IMR-90 (cell line): ENCODE data around the gene RPN2. TPM values are rescaled to one million over a fixed set of nuclear protein-coding genes. Genes with fewer than 3 reads are reported as not detected.

Source experiments
- ATAC-seq: fragments of 200-7000 bp; cut with Tn5 transposase; 2 replicates; pipeline ENCODE4 v1.9.1; 2020; ENCODE audit warnings: low read depth, mild to moderate bottlenecking, moderate library complexity
- BruUV-seq: library from RNA; stranded (reverse); fragments of 400-500 nt; replicated peaks from 2 replicates; lab custom pipeline; 2021; lab: Mats Ljungman, UMichigan
- CTCF ChIA-PET: fragments of 300-600 bp; formaldehyde crosslinking; extraction: SDS; loops from one replicate; lab custom pipeline; 2021; ENCODE audit warnings: antibody characterized with exemption; lab: Yijun Ruan, JAX
- POLR2A ChIA-PET: fragments of 300-600 bp; sonication (Branson Sonifier 250); formaldehyde crosslinking; loops from one replicate; lab custom pipeline; 2022; ENCODE audit warnings: antibody characterized with exemption; ENCODE audit not compliant: unreplicated experiment; lab: Charles Lee
- DNase-seq: peaks from one replicate; pipeline ENCODE4 v3.0.0; 2013
- H2AFZ ChIP-seq: replicated peaks from 2 replicates; pipeline ENCODE3; 2013; ENCODE audit warnings: low read length, mild to moderate bottlenecking; ENCODE audit not compliant: poor library complexity
- H2AK5ac ChIP-seq: 2 replicates; pipeline ENCODE4 v1.6.1; 2013; ENCODE audit warnings: low read depth, low read length, inconsistent platforms
- H2AK9ac ChIP-seq: replicated peaks from 2 replicates; pipeline ENCODE3; 2013; ENCODE audit warnings: mild to moderate bottlenecking, low read depth, low read length, moderate library complexity; ENCODE audit not compliant: poor library complexity
- H2BK120ac ChIP-seq: 2 replicates; pipeline ENCODE4 v1.6.1; 2013; ENCODE audit warnings: low read depth, low read length, inconsistent platforms
- H2BK15ac ChIP-seq: 3 replicates; pipeline ENCODE4 v1.6.1; 2013; ENCODE audit warnings: low read depth, low read length, inconsistent platforms
- H2BK20ac ChIP-seq: 2 replicates; pipeline ENCODE4 v1.6.1; 2013; ENCODE audit warnings: low read depth, mild to moderate bottlenecking, inconsistent platforms, low read length, moderate library complexity
- H2BK5ac ChIP-seq: 2 replicates; pipeline ENCODE4 v1.6.1; 2013; ENCODE audit warnings: mild to moderate bottlenecking, low read depth, low read length, inconsistent platforms; ENCODE audit not compliant: poor library complexity, severe bottlenecking
- H3K14ac ChIP-seq: replicated peaks from 2 replicates; pipeline ENCODE4 v1.6.1; 2013; ENCODE audit warnings: low read depth, low read length, inconsistent platforms
- H3K18ac ChIP-seq: 2 replicates; pipeline ENCODE4 v1.6.1; 2013; ENCODE audit warnings: low read depth, low read length, control low read depth
- H3K23ac ChIP-seq: 2 replicates; pipeline ENCODE4 v1.6.1; 2013; ENCODE audit warnings: low read depth, low read length, inconsistent platforms
- H3K27ac ChIP-seq: 2 replicates; pipeline ENCODE4 v1.5.1; 2013; ENCODE audit warnings: mild to moderate bottlenecking, control low read depth, low read length; ENCODE audit not compliant: insufficient read depth
- H3K27me3 ChIP-seq: 2 replicates; pipeline ENCODE4 v1.6.1; 2013; ENCODE audit warnings: low read length; ENCODE audit not compliant: control insufficient read depth, insufficient read depth
- H3K36me3 ChIP-seq: 2 replicates; pipeline ENCODE4 v1.6.1; 2013; ENCODE audit warnings: low read length, mixed read lengths; ENCODE audit not compliant: control insufficient read depth, insufficient read depth
- H3K4ac ChIP-seq: 2 replicates; pipeline ENCODE4 v1.6.1; 2013; ENCODE audit warnings: low read depth, low read length, inconsistent platforms
- H3K4me1 ChIP-seq: 2 replicates; pipeline ENCODE4 v1.6.1; 2013; ENCODE audit warnings: low read length, mixed read lengths; ENCODE audit not compliant: control insufficient read depth, insufficient read depth
- H3K4me2 ChIP-seq: 2 replicates; pipeline ENCODE4 v1.6.1; 2013; ENCODE audit warnings: low read depth, mild to moderate bottlenecking, control low read depth, low read length, moderate library complexity
- H3K4me3 ChIP-seq: 2 replicates; pipeline ENCODE4 v1.5.1; 2013; ENCODE audit warnings: low read depth, mild to moderate bottlenecking, control low read depth, low read length, moderate library complexity; ENCODE audit not compliant: insufficient read depth
- H3K56ac ChIP-seq: 2 replicates; pipeline ENCODE4 v1.6.1; 2013; ENCODE audit warnings: low read length, inconsistent platforms; ENCODE audit not compliant: insufficient read depth; ENCODE audit errors: extremely low read depth
- H3K79me1 ChIP-seq, 2 experiments: 2 replicates each; pipeline ENCODE4 v1.6.1; 2013; ENCODE audit warnings: low read length in 2 of 2, inconsistent platforms in 1 of 2, low read depth in 1 of 2
- H3K9ac ChIP-seq: 2 replicates; pipeline ENCODE4 v1.6.1; 2013; ENCODE audit warnings: low read depth, low read length, control low read depth
- H3K9me1 ChIP-seq: 2 replicates; pipeline ENCODE4 v1.6.1; 2013; ENCODE audit warnings: low read length, inconsistent platforms; ENCODE audit not compliant: insufficient read depth
- H3K9me3 ChIP-seq: 2 replicates; pipeline ENCODE4 v1.6.1; 2013; ENCODE audit warnings: low read length; ENCODE audit not compliant: control insufficient read depth, insufficient read depth
- H4K20me1 ChIP-seq: 2 replicates; pipeline ENCODE4 v1.6.1; 2013; ENCODE audit warnings: low read length, inconsistent platforms; ENCODE audit not compliant: insufficient read depth
- H4K5ac ChIP-seq: 2 replicates; pipeline ENCODE4 v1.6.1; 2013; ENCODE audit warnings: mild to moderate bottlenecking, low read depth, low read length, control low read depth
- H4K8ac ChIP-seq, 2 experiments: 2 replicates each; pipeline ENCODE4 v1.6.1; 2013; ENCODE audit warnings: low read depth in 2 of 2, low read length in 2 of 2, control low read depth in 1 of 2, inconsistent platforms in 1 of 2
- H4K91ac ChIP-seq: 2 replicates; pipeline ENCODE4 v1.6.1; 2013; ENCODE audit warnings: low read depth, low read length, inconsistent platforms; ENCODE audit not compliant: insufficient read depth
- BHLHE40 ChIP-seq: fragments of 150-350 bp; IDR thresholded peaks from 2 replicates; pipeline ENCODE4 v1.6.1; 2016; ENCODE audit warnings: mild to moderate bottlenecking, low read depth, low read length
- CEBPB ChIP-seq: IDR thresholded peaks from 2 replicates; pipeline ENCODE4 v1.6.1; 2012; ENCODE audit warnings: low read depth, low read length, improper control_type of control experiment
- CHD1 ChIP-seq: IDR thresholded peaks from 2 replicates; pipeline ENCODE4 v1.6.1; 2012; ENCODE audit warnings: low read depth, low read length, improper control_type of control experiment
- FOS ChIP-seq: fragments of 150-350 bp; IDR thresholded peaks from 2 replicates; pipeline ENCODE4 v1.6.1; 2016; ENCODE audit warnings: low read depth, low read length
- MAFK ChIP-seq: IDR thresholded peaks from 2 replicates; pipeline ENCODE4 v1.6.1; 2012; ENCODE audit warnings: low read depth, low read length, improper control_type of control experiment
- MAZ ChIP-seq: IDR thresholded peaks from 2 replicates; pipeline ENCODE4 v1.6.1; 2012; ENCODE audit warnings: low read depth, mild to moderate bottlenecking, low read length, improper control_type of control experiment, moderate library complexity, borderline replicate concordance
- MXI1 ChIP-seq: IDR thresholded peaks from 2 replicates; pipeline ENCODE4 v1.6.1; 2012; ENCODE audit warnings: low read depth, mild to moderate bottlenecking, low read length, moderate library complexity, borderline replicate concordance
- NFE2L2 ChIP-seq: fragments of 150-350 bp; IDR thresholded peaks from 2 replicates; pipeline ENCODE4 v1.6.1; 2016; ENCODE audit warnings: low read depth, mild to moderate bottlenecking, low read length
- POLR2A ChIP-seq: IDR thresholded peaks from 2 replicates; pipeline ENCODE4 v1.6.1; 2012; ENCODE audit warnings: mild to moderate bottlenecking, low read depth, low read length
- RAD21 ChIP-seq: IDR thresholded peaks from 2 replicates; pipeline ENCODE4 v1.6.1; 2012; ENCODE audit warnings: low read length, improper control_type of control experiment
- RCOR1 ChIP-seq: IDR thresholded peaks from 2 replicates; pipeline ENCODE4 v1.6.1; 2012; ENCODE audit warnings: mild to moderate bottlenecking, low read length, improper control_type of control experiment; ENCODE audit not compliant: insufficient replicate concordance
- RFX5 ChIP-seq: IDR thresholded peaks from 2 replicates; pipeline ENCODE4 v1.8.0; 2012; ENCODE audit warnings: low read depth, mild to moderate bottlenecking, low read length, moderate library complexity
- SMC3 ChIP-seq: fragments of 150-350 bp; IDR thresholded peaks from 2 replicates; pipeline ENCODE4 v1.6.1; 2016; ENCODE audit warnings: low read depth, mild to moderate bottlenecking, antibody characterized with exemption, low read length, moderate library complexity
- WGBS, 2 experiments: methylation state at CpG; one replicate each; pipeline versions ENCODE4 v1.1.5 to v1.1.7; 2013; ENCODE audit warnings: missing lambda C conversion rate in 2 of 2; ENCODE audit not compliant: insufficient read length in 1 of 2; ENCODE audit errors: extremely low coverage in 2 of 2; 5-methylcytosine and 5-hydroxymethylcytosine counted together
- dilution Hi-C: fragments of 300-500 bp; cut with HindIII; formaldehyde crosslinking; loops from one replicate; pipeline ENCODE4 v1.14.3; 2018; ENCODE audit warnings: low sequenced_read_pairs; ENCODE audit not compliant: unreplicated experiment
- in situ Hi-C: fragments of 300-500 bp; cut with MboI; formaldehyde crosslinking; loops from 3 replicates; pipeline ENCODE4 v1.14.3; 2019; ENCODE audit warnings: low sequenced_read_pairs, inconsistent platforms, mixed read lengths
- intact Hi-C: fragments of 100-400 bp; cut with micrococcal nuclease; formaldehyde crosslinking; loops from 2 replicates; pipeline ENCODE4 v1.10.0; 2022
- polyA plus RNA-seq, 3 experiments: library from polyadenylated mRNA; depleted of rRNA; stranded (reverse); fragments of >200 nt; gene quantifications; 2 replicates each; pipeline ENCODE4 v1.2.3, GENCODE V29; 2012; ENCODE audit warnings: low replicate concordance in 1 of 3
- total RNA-seq: library from RNA; depleted of rRNA; stranded (reverse); fragments of >200 nt; gene quantifications from 2 replicates; pipeline ENCODE4 v1.2.3, GENCODE V29; 2012
- TF ChIP-seq, protein P1 (sequence below): conservative IDR thresholded peaks from 2 replicates; pipeline ENCODE4 v1.5.1; 2012; ENCODE audit warnings: mild to moderate bottlenecking, low read depth, low read length, improper control_type of control experiment
- TF ChIP-seq, protein P2 (sequence below): fragments of 150-350 bp; IDR thresholded peaks from 2 replicates; pipeline ENCODE4 v1.6.1; 2017; ENCODE audit warnings: mild to moderate bottlenecking, antibody characterized with exemption, low read length, low read depth
- TF ChIP-seq, protein P3 (sequence below): fragments of 150-350 bp; IDR thresholded peaks from 2 replicates; pipeline ENCODE4 v1.6.1; 2016; ENCODE audit warnings: low read depth, mild to moderate bottlenecking, low read length, moderate library complexity, borderline replicate concordance

Gene RPN2
- total and polyA plus RNA-seq, 2 of the 4 experiments (the other 2 are of a cell fraction), result 305 to 481 TPM

DNA sequence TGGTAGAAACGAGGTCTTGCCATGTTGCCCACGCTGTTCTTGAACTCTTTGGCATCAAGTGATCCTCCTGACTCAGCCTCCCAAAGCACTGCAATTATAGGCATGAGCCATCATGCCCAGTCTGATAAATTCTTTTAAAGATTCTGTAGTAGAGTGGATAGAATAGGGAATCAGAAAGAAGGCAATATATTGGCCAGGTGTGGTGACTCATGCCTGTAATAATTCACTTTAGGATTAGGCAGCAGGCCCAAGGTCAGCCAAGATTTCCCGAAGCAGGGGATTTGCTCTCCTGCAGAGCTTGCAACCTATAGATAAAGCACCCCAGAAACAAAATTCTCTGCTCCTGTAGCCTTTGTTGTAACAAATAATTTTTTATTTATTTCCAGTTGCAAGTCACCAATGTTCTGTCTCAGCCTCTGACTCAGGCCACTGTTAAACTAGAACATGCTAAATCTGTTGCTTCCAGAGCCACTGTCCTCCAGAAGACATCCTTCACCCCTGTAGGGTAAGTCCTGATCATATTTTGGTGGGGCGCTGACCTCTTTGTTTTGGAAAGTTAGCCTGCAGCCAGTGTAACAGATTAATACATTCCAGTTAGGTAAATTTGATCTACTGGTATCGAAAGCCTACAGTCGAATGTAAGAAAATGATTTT, 30.7 kb downstream of the RPN2 start:
- H3K9me3 ChIP-seq, result no peaks in the 10 kb centered on the region
- no peak overlapping the region for H2AK9ac ChIP-seq
- no peak overlapping the region for H2BK20ac ChIP-seq
- peaks cover 9% of the 10 kb centered on the region for H4K20me1 ChIP-seq
- in situ Hi-C loops (loop anchor here (10.0 kb wide), 1 partner anchor 175 kb away; no protein-coding TSS in a partner anchor), dilution Hi-C loops (no loop called here), intact Hi-C loops (no loop called here)
- no TSS peak for BruUV-seq
- no peak overlapping the region for H2AFZ ChIP-seq
- TF ChIP-seq RFX5 (no peak), MAZ (no peak), RAD21 (no peak), RCOR1 (no peak), MXI1 (no peak), SMC3 (no peak), BHLHE40 (no peak), NFE2L2 (no peak), FOS (no peak), CEBPB (no peak), MAFK (no peak), POLR2A (no peak), CHD1 (no peak)
- TF ChIP-seq, protein P1, sequence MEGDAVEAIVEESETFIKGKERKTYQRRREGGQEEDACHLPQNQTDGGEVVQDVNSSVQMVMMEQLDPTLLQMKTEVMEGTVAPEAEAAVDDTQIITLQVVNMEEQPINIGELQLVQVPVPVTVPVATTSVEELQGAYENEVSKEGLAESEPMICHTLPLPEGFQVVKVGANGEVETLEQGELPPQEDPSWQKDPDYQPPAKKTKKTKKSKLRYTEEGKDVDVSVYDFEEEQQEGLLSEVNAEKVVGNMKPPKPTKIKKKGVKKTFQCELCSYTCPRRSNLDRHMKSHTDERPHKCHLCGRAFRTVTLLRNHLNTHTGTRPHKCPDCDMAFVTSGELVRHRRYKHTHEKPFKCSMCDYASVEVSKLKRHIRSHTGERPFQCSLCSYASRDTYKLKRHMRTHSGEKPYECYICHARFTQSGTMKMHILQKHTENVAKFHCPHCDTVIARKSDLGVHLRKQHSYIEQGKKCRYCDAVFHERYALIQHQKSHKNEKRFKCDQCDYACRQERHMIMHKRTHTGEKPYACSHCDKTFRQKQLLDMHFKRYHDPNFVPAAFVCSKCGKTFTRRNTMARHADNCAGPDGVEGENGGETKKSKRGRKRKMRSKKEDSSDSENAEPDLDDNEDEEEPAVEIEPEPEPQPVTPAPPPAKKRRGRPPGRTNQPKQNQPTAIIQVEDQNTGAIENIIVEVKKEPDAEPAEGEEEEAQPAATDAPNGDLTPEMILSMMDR, result no peak
- TF ChIP-seq, protein P2, sequence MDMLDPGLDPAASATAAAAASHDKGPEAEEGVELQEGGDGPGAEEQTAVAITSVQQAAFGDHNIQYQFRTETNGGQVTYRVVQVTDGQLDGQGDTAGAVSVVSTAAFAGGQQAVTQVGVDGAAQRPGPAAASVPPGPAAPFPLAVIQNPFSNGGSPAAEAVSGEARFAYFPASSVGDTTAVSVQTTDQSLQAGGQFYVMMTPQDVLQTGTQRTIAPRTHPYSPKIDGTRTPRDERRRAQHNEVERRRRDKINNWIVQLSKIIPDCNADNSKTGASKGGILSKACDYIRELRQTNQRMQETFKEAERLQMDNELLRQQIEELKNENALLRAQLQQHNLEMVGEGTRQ, result no peak
- TF ChIP-seq, protein P3, sequence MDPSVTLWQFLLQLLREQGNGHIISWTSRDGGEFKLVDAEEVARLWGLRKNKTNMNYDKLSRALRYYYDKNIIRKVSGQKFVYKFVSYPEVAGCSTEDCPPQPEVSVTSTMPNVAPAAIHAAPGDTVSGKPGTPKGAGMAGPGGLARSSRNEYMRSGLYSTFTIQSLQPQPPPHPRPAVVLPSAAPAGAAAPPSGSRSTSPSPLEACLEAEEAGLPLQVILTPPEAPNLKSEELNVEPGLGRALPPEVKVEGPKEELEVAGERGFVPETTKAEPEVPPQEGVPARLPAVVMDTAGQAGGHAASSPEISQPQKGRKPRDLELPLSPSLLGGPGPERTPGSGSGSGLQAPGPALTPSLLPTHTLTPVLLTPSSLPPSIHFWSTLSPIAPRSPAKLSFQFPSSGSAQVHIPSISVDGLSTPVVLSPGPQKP, result no peak
- no peak overlapping the region for H3K14ac ChIP-seq
- H3K9me1 ChIP-seq, result 0 out of 2 replicates have a peak, but pooled peaks cover under 1% of the 10 kb centered on the region
- H4K8ac ChIP-seq, result no peak overlapping the region
- POLR2A ChIA-PET, result no interaction called here
- H2BK15ac ChIP-seq, result no peak overlapping the region
- DNase-seq, result no peak
- H2AK5ac ChIP-seq, result no peak overlapping the region
- H4K91ac ChIP-seq, result no peak overlapping the region
- no CpG with 5 or more reads among the region's 6 CpGs for WGBS, 2 experiments
- H3K4me3 ChIP-seq, result no peak overlapping the region
- peaks cover 11 to 34% of the 10 kb centered on the region in 2 experiments for H3K79me1 ChIP-seq
- H3K4me2 ChIP-seq, result no peak overlapping the region
- no peak overlapping the region for H3K18ac ChIP-seq
- peaks cover 46% of the 10 kb centered on the region for H3K36me3 ChIP-seq
- H3K56ac ChIP-seq, result no peak overlapping the region
- H3K4me1 ChIP-seq, result peaks cover 3% of the 10 kb centered on the region
- CTCF ChIA-PET, result interaction anchor here (0.6 kb wide), 1 partner anchor 18 kb away, joined by 3 read pairs; no protein-coding TSS in a partner anchor
- no peak overlapping the region for H3K9ac ChIP-seq
- no peak overlapping the region for H4K5ac ChIP-seq
- no peaks in the 10 kb centered on the region for H3K27me3 ChIP-seq
- H3K27ac ChIP-seq, result no peak overlapping the region
- no peak overlapping the region for H2BK120ac ChIP-seq
- no peak overlapping the region for H3K23ac ChIP-seq
- no peak overlapping the region for H3K4ac ChIP-seq
- no peak for ATAC-seq
- H2BK5ac ChIP-seq, result no peak overlapping the region
